Karpas-422 (cell line): ENCODE data around the gene CDK8. TPM values are rescaled to one million over a fixed set of nuclear protein-coding genes. Genes with fewer than 3 reads are reported as not detected.

Experiments
- DNase-seq: peaks from one replicate; pipeline ENCODE4 v3.0.0-alpha.2; 2015
- H2AFZ ChIP-seq: fragments of 200-600 bp; sonication (generic); 2 replicates; pipeline ENCODE4 v1.6.1; 2014; ENCODE audit warnings: antibody characterized with exemption, low read length, mixed read lengths
- H3K27ac ChIP-seq: fragments of 200-600 bp; sonication (generic); 2 replicates; pipeline ENCODE4 v1.5.1; 2014; ENCODE audit warnings: mild to moderate bottlenecking, low read length, moderate library complexity
- H3K27me3 ChIP-seq: fragments of 200-600 bp; sonication (generic); 2 replicates; pipeline ENCODE4 v1.6.1; 2014; ENCODE audit warnings: low read length, mixed read lengths
- H3K36me3 ChIP-seq: fragments of 200-600 bp; sonication (generic); 2 replicates; pipeline ENCODE4 v1.6.1; 2014; ENCODE audit warnings: low read length, mixed read lengths; ENCODE audit not compliant: insufficient read depth
- H3K4me1 ChIP-seq: fragments of 200-600 bp; sonication (generic); 2 replicates; pipeline ENCODE4 v1.6.1; 2014; ENCODE audit warnings: mild to moderate bottlenecking, low read length, mixed read lengths
- H3K4me2 ChIP-seq: fragments of 200-600 bp; sonication (generic); 2 replicates; pipeline ENCODE4 v1.6.1; 2014; ENCODE audit warnings: low read length, low read depth, mild to moderate bottlenecking; ENCODE audit not compliant: poor library complexity, severe bottlenecking
- H3K4me3 ChIP-seq: fragments of 200-600 bp; sonication (generic); 2 replicates; pipeline ENCODE4 v1.5.1; 2014; ENCODE audit warnings: mild to moderate bottlenecking, antibody characterized with exemption, low read length, mixed read lengths
- H3K79me2 ChIP-seq: fragments of 200-600 bp; sonication (generic); 2 replicates; pipeline ENCODE4 v1.6.1; 2014; ENCODE audit warnings: mild to moderate bottlenecking, low read length, mixed read lengths
- H3K9ac ChIP-seq: fragments of 200-600 bp; sonication (generic); 2 replicates; pipeline ENCODE4 v1.6.0; 2014; ENCODE audit warnings: low read length
- H3K9me2 ChIP-seq: fragments of 200-600 bp; sonication (generic), shearing (Covaris generic); replicated peaks from 2 replicates; pipeline ENCODE4 v1.6.0; 2014; ENCODE audit warnings: mild to moderate bottlenecking, low read length, moderate library complexity; ENCODE audit not compliant: insufficient read depth
- H3K9me3 ChIP-seq: fragments of 300-700, 200-600 bp; sonication (generic); 2 replicates; pipeline ENCODE4 v1.6.1; 2014; ENCODE audit warnings: low read length, mixed read lengths
- H4K20me1 ChIP-seq: fragments of 200-600 bp; sonication (generic); 2 replicates; pipeline ENCODE4 v1.6.1; 2014; ENCODE audit warnings: mild to moderate bottlenecking, antibody characterized with exemption, low read length, low read depth; ENCODE audit not compliant: insufficient read depth
- total RNA-seq: library from RNA; depleted of rRNA; stranded (reverse); fragments of >200 nt; shearing (Covaris generic); gene quantifications from 2 replicates; pipeline ENCODE4 v1.2.3, GENCODE V29; 2014; ENCODE audit warnings: low replicate concordance

CDK8 gene
- total RNA-seq, 1 experiment from 2014 or later: 12.8 TPM

DNA sequence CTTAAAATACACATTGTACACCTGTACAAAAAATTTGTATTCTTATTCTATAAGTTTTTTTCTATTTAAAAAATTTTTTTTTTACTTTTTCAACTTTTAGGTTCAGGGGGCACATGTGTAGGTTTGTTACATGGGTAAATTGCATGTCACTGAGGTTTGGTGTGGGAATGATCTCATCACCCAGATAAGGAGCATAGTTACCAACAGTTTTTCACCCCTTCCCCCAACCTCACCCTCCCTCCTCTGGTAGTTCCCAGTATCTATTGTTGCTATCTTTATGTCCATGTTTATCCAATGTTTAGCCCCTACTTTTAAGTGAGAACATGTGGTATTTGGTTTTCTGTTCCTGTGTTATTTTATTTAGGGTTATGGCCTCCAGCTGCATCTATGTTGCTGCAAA, 89.9 kb downstream of the CDK8 start:
- Histone ChIP-seq H3K9ac (no peak overlapping the region), H3K27ac (no peak overlapping the region), H4K20me1 (no peaks in the 10 kb centered on the region), H3K4me1 (no peaks in the 10 kb centered on the region), H3K36me3 (no peaks in the 10 kb centered on the region), H3K79me2 (no peaks in the 10 kb centered on the region), H3K9me2 (no peaks in the 10 kb centered on the region), H2AFZ (no peak overlapping the region), H3K4me2 (no peak overlapping the region), H3K9me3 (no peaks in the 10 kb centered on the region), H3K27me3 (no peaks in the 10 kb centered on the region), H3K4me3 (no peak overlapping the region)
- no peak for DNase-seq

DNA sequence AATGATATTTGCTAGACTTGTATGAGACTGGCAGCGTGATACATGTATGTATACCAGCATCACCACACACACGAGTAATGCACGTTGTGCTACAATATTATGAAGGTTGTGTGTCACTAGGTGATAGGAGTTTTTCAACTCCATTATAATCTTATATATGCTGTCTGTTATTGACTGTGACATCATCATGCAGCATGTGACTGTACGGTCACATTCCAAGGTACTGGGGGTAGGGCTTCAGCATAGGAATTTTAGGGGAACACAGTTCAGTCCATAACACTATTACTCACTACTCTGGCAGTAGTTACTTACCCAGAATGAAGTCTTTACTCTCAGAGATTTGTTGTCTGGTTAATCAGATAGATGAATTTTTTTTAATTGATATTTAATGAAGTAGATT, 91.1 kb downstream of the CDK8 start:
- Histone ChIP-seq H3K36me3 (no peaks in the 10 kb centered on the region), H3K4me1 (no peaks in the 10 kb centered on the region), H3K9me3 (no peaks in the 10 kb centered on the region), H3K79me2 (no peaks in the 10 kb centered on the region), H3K9me2 (no peaks in the 10 kb centered on the region), H3K27ac (no peak overlapping the region), H3K4me2 (no peak overlapping the region), H3K27me3 (no peaks in the 10 kb centered on the region), H2AFZ (no peak overlapping the region), H4K20me1 (no peaks in the 10 kb centered on the region), H3K9ac (no peak overlapping the region), H3K4me3 (no peak overlapping the region)
- DNase-seq: no peak

DNA sequence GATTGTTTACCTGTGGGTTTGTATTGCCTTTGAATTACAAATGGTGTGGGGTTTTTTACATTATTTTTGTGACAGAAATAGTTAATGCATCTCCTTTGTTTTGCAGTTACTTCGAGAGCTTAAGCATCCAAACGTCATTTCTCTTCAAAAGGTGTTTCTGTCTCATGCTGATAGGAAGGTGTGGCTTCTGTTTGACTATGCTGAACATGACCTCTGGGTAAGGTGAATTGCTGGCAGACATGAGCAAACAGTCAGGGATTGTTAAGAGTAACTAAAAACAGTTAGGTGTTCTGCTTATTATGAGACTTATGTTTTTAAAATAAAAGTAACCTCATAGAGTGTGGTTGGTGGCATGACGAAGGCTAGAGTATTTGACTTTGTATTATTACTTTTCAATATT, 95.0 kb downstream of the CDK8 start:
- Histone ChIP-seq H3K4me2 (no peak overlapping the region), H3K36me3 (no peaks in the 10 kb centered on the region), H3K27me3 (no peaks in the 10 kb centered on the region), H2AFZ (no peak overlapping the region), H3K9me2 (no peaks in the 10 kb centered on the region), H3K79me2 (no peaks in the 10 kb centered on the region), H3K27ac (no peak overlapping the region), H3K4me1 (no peaks in the 10 kb centered on the region), H3K9ac (no peak overlapping the region), H3K4me3 (no peak overlapping the region), H3K9me3 (no peaks in the 10 kb centered on the region), H4K20me1 (no peaks in the 10 kb centered on the region)
- DNase-seq: no peak

DNA sequence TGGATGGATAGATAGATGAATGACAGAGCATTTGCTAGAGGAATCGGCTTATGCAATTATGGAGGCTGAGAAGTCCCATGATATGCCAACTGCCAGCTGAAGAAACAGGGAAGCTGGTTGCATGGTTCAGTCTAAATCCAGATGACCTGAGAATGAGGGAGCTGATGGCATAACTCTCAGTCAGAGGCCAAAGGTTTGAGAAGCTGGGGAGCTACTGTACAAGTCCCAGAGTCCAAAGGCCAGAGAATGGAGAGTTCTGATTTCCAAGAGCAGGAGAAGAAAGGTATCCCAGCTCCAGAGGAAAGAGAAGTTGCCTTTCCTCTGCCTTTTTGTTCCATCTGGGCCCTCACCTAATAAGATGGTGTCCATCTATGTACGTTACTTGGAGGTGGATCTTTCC, 108.3 kb downstream of the CDK8 start:
- H3K9ac ChIP-seq: no peak overlapping the region
- H3K27me3 ChIP-seq: no peaks in the 10 kb centered on the region
- no peaks in the 10 kb centered on the region for H3K9me3 ChIP-seq
- no peaks in the 10 kb centered on the region for H3K9me2 ChIP-seq
- H3K4me1 ChIP-seq: no peaks in the 10 kb centered on the region
- no peaks in the 10 kb centered on the region for H3K79me2 ChIP-seq
- H3K4me3 ChIP-seq: no peak overlapping the region
- no peak overlapping the region for H3K4me2 ChIP-seq
- H3K36me3 ChIP-seq: no peaks in the 10 kb centered on the region
- no peak overlapping the region for H3K27ac ChIP-seq
- no peak for DNase-seq
- H2AFZ ChIP-seq: no peak overlapping the region
- H4K20me1 ChIP-seq: peaks cover 3% of the 10 kb centered on the region; the same call in 1 of the 2 replicates

DNA sequence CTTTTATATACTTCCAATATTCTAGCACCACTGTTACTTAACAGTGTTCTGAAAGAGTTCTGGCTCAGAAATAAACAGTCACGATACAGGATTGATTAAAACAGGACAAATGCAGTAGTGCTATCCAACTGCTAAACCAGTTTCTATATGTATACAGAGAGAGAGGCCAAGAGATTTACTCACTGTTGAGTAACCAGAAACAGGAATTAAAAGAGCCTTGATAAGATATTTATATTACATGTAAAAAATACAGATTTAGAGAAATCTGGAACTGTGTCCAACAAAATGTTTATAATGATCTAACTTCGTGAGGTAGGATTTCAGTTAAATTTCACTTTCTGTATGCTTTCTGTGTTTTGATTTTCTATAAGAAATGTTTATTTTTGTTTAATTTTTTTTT, 116.6 kb downstream of the CDK8 start:
- no peak overlapping the region for H3K4me2 ChIP-seq
- no peaks in the 10 kb centered on the region for H4K20me1 ChIP-seq
- H3K79me2 ChIP-seq: no peaks in the 10 kb centered on the region
- no peaks in the 10 kb centered on the region for H3K36me3 ChIP-seq
- H3K9ac ChIP-seq: no peak overlapping the region
- no peaks in the 10 kb centered on the region for H3K4me1 ChIP-seq
- DNase-seq: no peak
- H3K4me3 ChIP-seq: no peak overlapping the region
- H3K27me3 ChIP-seq: no peaks in the 10 kb centered on the region
- H2AFZ ChIP-seq: no peak overlapping the region
- H3K9me3 ChIP-seq: no peaks in the 10 kb centered on the region
- H3K27ac ChIP-seq: no peak overlapping the region
- no peaks in the 10 kb centered on the region for H3K9me2 ChIP-seq

DNA sequence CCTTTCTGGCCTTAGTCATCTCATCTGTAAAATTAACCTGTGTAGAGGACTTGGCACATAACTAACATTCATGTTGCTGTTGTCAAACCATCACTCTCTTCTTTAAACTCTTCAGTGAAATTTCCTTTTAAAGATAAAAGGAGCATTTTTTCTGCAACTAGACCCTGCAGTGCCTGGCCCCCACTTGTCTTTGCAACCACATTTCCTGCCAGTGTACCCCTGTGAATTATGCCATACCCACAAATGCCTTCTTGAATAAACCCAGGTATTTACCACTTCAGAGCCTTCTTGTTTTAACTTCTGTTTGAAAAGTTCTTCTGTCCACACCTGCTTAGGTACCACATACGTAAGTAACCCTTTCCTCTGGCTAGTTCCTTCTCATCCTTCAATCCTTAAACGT, 118.8 kb downstream of the CDK8 start:
- Histone ChIP-seq H3K4me3 (no peak overlapping the region), H3K27ac (no peak overlapping the region), H3K4me2 (no peak overlapping the region), H3K9ac (no peak overlapping the region), H2AFZ (no peak overlapping the region), H3K36me3 (no peaks in the 10 kb centered on the region), H3K79me2 (no peaks in the 10 kb centered on the region), H3K9me3 (no peaks in the 10 kb centered on the region), H4K20me1 (no peaks in the 10 kb centered on the region), H3K4me1 (no peaks in the 10 kb centered on the region), H3K27me3 (no peaks in the 10 kb centered on the region), H3K9me2 (no peaks in the 10 kb centered on the region)
- no peak for DNase-seq

DNA sequence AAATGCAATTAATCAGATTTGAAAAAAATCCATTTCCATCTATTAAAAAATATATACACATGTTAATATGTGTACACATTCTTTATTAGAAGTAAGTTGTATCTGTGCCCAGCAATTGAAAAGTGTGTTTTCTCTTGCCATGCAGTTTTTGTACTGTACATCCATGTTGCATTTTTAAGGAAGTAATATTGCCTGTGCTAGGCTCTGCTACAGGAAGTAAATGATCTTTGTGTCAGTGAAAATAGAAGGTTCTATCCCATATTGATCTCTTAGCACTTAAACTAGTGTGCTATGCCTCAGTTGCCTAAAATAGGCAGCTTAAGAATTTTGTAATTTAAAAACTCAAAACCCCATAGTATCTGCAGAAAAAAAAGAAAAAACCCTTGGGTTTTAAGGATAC, 122.5 kb downstream of the CDK8 start:
- no peak for DNase-seq
- Histone ChIP-seq H3K36me3 (no peaks in the 10 kb centered on the region), H3K9me3 (no peaks in the 10 kb centered on the region), H3K4me1 (no peaks in the 10 kb centered on the region), H3K4me3 (no peak overlapping the region), H2AFZ (no peak overlapping the region), H3K27me3 (no peaks in the 10 kb centered on the region), H3K27ac (no peak overlapping the region), H3K79me2 (no peaks in the 10 kb centered on the region), H3K9me2 (no peaks in the 10 kb centered on the region), H3K4me2 (no peak overlapping the region), H4K20me1 (no peaks in the 10 kb centered on the region), H3K9ac (no peak overlapping the region)

DNA sequence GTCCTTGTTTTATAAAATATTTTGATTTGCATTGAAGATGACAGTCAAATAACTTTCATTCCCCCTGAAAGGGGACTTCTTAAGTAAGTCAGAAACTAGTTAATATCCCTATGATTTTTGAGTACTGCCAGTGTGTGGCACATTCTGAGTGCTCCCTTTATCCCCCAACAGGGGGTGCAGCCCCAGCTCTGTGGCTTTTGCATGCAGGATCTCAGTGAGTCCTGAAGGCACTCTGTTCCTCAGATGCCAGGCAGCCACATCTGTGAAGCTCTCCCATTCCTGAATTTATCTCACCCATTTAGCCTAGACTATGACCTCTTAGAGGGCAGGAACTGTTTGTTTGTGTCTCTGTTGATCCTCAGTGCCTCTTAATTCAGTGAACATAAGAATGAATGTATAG, 123.1 kb downstream of the CDK8 start:
- no peaks in the 10 kb centered on the region for H3K9me2 ChIP-seq
- no peak overlapping the region for H2AFZ ChIP-seq
- H3K4me2 ChIP-seq: no peak overlapping the region
- H3K27me3 ChIP-seq: no peaks in the 10 kb centered on the region
- no peak overlapping the region for H3K27ac ChIP-seq
- H3K4me1 ChIP-seq: peaks cover under 1% of the 10 kb centered on the region; the same call in 1 of the 2 replicates
- DNase-seq: peak; percentile 60
- no peak overlapping the region for H3K9ac ChIP-seq
- H4K20me1 ChIP-seq: no peaks in the 10 kb centered on the region
- no peaks in the 10 kb centered on the region for H3K36me3 ChIP-seq
- no peaks in the 10 kb centered on the region for H3K79me2 ChIP-seq
- H3K4me3 ChIP-seq: no peak overlapping the region
- no peaks in the 10 kb centered on the region for H3K9me3 ChIP-seq

DNA sequence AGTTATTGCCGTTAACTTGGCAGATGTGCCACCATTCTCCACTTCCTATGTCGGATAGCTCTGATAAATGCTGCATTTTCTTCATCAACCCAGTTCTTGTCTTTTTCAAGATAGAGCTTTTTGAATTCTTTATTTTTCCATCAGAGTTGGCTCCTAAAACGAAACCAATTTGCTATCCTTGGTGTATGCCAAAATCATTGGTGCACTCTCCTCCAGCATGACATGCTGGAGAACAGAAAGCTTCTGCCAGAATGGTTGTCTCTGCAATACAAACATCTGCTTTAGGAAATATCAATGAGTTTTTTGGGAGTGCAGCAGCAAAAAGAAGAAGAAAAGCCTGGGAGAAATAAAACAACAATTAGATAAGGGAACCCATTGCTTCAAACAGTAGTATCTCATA, 124.2 kb downstream of the CDK8 start:
- H3K4me3 ChIP-seq: no peak overlapping the region
- no peak for DNase-seq
- no peaks in the 10 kb centered on the region for H3K27me3 ChIP-seq
- H3K9me2 ChIP-seq: no peaks in the 10 kb centered on the region
- H3K4me1 ChIP-seq: peaks cover 5% of the 10 kb centered on the region
- H3K9ac ChIP-seq: no peak overlapping the region
- H2AFZ ChIP-seq: no peak overlapping the region
- no peaks in the 10 kb centered on the region for H3K9me3 ChIP-seq
- H3K4me2 ChIP-seq: no peak overlapping the region
- no peak overlapping the region for H3K27ac ChIP-seq
- no peaks in the 10 kb centered on the region for H3K36me3 ChIP-seq
- H3K79me2 ChIP-seq: no peaks in the 10 kb centered on the region
- H4K20me1 ChIP-seq: no peaks in the 10 kb centered on the region
